IPS DF 6.9 (cell line): Measurements from ENCODE around the gene OTUD3.

Experiments used
- DNase-seq: peaks from one replicate; pipeline ENCODE4 v3.0.0-alpha.2; 2013; ENCODE audit warnings: low read depth, low spot score
- H3K27ac ChIP-seq: one replicate; pipeline ENCODE4 v1.5.1; 2013; ENCODE audit warnings: low read length, control low read depth
- H3K27me3 ChIP-seq: 2 replicates; pipeline ENCODE4 v1.6.1; 2013; ENCODE audit warnings: mild to moderate bottlenecking, low read length; ENCODE audit not compliant: control insufficient read depth, insufficient read depth
- H3K36me3 ChIP-seq: 2 replicates; pipeline ENCODE4 v1.6.1; 2013; ENCODE audit warnings: low read length; ENCODE audit not compliant: control insufficient read depth, insufficient read depth
- H3K4me1 ChIP-seq: 2 replicates; pipeline ENCODE4 v1.6.1; 2013; ENCODE audit warnings: low read length; ENCODE audit not compliant: control insufficient read depth, insufficient read depth
- H3K4me3 ChIP-seq: 2 replicates; pipeline ENCODE4 v1.5.1; 2013; ENCODE audit warnings: mild to moderate bottlenecking, low read length
- H3K9me3 ChIP-seq: 2 replicates; pipeline ENCODE4 v1.6.1; 2013; ENCODE audit warnings: low read length, inconsistent platforms; ENCODE audit not compliant: control insufficient read depth, insufficient read depth
- WGBS: extraction: QIAGEN DNeasy Blood & Tissue Kit; methylation state at CpG from one replicate; pipeline ENCODE4 v1.1.7; 2013; ENCODE audit warnings: mixed read lengths, missing lambda C conversion rate; ENCODE audit not compliant: insufficient read length, insufficient coverage; 5-methylcytosine and 5-hydroxymethylcytosine counted together

Gene OTUD3

DNA sequence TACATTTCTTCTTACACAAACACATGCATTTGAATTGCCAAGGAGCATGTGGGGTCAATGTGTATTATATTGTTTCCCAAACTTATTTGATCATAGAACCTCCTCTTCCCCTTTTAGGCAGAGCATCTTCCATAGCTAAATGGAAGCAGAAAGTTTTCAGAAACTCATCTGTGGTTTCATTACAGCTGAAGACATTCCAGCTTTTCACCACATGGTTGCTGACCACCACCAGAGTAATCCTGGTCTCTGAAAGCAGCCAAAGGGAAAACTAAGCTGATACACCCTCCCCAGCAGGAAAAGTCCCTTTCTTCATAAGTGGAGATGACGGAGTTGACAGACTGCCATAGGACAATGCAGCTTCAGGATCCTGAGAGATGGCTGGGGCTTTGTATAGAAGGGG, 30.2 kb upstream of the OTUD3 start:
- no peaks in the 10 kb centered on the region for H3K27me3 ChIP-seq
- H3K4me3 ChIP-seq = no peak overlapping the region
- no peaks in the 10 kb centered on the region for H3K36me3 ChIP-seq
- no peaks in the 10 kb centered on the region for H3K4me1 ChIP-seq
- no peaks in the 10 kb centered on the region for H3K9me3 ChIP-seq
- H3K27ac ChIP-seq = no peak overlapping the region
- no peak for DNase-seq
- WGBS = no CpG with 5 or more reads among the region's 1 CpG

DNA sequence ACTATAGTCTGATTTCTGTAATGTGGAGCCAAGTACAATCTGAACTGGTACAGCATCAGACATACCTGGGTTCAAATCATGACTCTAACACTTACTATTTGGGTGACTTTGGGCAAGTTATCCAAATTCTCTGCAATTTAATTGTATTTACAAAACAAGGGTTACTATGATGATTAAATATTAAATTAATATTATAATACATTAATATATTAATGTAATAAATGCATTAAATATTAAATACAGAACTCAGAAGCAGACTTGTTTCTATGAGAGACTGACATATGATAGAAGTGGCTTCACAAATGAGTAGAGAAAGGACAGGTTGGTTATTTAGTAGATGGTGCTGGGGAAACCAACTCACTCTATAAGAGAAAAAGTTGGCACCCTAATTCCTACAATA, 27.3 kb upstream of the OTUD3 start:
- Histone ChIP-seq H3K27me3 (no peaks in the 10 kb centered on the region), H3K9me3 (no peaks in the 10 kb centered on the region), H3K4me3 (no peak overlapping the region), H3K36me3 (no peaks in the 10 kb centered on the region), H3K4me1 (no peaks in the 10 kb centered on the region), H3K27ac (no peak overlapping the region)
- no peak for DNase-seq

DNA sequence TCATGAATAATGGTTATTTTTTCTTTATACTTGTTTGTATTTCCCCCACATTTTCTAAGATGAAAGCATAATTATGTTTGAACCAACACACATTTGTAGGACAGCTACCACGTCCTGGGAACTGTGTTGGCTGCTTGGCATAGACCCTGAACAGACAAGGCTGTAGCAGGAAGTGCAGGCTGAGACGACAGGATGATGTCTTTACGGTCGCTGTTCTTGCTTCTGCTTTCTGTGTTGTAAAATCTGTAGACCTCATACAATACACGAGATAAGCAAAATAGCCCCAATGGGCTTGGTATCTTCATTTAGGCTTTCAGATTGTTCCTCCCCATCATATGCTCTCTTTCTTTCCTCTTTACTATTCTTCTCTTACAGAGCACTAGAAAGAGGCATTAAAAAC, 23.3 kb upstream of the OTUD3 start:
- no CpG with 5 or more reads among the region's 5 CpGs for WGBS

DNA sequence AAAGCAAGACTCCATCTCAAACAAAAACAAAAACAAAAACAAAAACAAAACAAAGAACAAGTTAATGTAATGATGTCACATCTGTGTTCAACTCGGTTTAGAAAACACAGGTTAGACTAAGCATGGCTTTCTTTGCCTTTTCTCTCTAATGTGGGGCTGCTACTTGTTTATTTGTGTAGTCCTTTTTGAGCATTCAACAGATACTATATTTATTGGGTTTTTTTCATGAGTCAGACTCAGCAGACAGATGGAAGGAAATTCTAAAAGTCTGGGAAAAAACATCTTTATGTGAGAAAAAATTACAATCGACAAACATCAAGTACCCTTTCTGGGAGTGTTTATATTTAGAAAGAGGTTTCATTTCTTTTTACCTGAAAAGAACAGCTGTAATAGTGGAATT, 22.3 kb upstream of the OTUD3 start:
- H3K27ac ChIP-seq = no peak overlapping the region
- WGBS = no CpG with 5 or more reads among the region's 2 CpGs
- H3K36me3 ChIP-seq = no peaks in the 10 kb centered on the region
- no peak for DNase-seq
- H3K27me3 ChIP-seq = no peaks in the 10 kb centered on the region
- H3K4me3 ChIP-seq = no peak overlapping the region
- H3K9me3 ChIP-seq = no peaks in the 10 kb centered on the region
- no peaks in the 10 kb centered on the region for H3K4me1 ChIP-seq

More for the DNA sequence above, 23.3 kb upstream of the OTUD3 start:
- H3K4me1 ChIP-seq = no peaks in the 10 kb centered on the region
- DNase-seq = no peak
- no peak overlapping the region for H3K4me3 ChIP-seq
- H3K27me3 ChIP-seq = no peaks in the 10 kb centered on the region
- H3K9me3 ChIP-seq = no peaks in the 10 kb centered on the region
- no peak overlapping the region for H3K27ac ChIP-seq
- H3K36me3 ChIP-seq = no peaks in the 10 kb centered on the region

DNA sequence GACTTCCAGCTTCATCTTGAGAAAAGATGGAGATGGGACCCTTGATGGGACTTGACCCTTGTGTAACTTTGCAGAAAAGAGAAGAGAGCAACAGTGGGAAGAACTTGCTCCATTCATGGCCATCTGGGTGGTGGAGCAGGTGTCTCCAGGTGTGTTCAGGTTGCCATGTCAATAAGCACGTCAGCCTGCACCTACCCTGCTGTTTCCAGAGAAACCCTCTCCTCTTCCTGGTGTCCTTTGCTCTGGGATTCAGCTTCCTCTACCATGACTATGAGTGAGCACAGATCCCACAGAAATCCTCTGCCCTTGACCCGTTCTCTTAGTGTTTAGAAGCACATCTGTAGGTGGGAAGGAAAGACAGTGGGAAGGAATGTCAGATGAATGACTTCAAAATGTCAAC, 21.8 kb upstream of the OTUD3 start:
- Histone ChIP-seq H3K4me3 (no peak overlapping the region), H3K36me3 (no peaks in the 10 kb centered on the region), H3K27ac (no peak overlapping the region), H3K27me3 (no peaks in the 10 kb centered on the region), H3K4me1 (no peaks in the 10 kb centered on the region), H3K9me3 (no peaks in the 10 kb centered on the region)
- no peak for DNase-seq
- no CpG with 5 or more reads among the region's 2 CpGs for WGBS

DNA sequence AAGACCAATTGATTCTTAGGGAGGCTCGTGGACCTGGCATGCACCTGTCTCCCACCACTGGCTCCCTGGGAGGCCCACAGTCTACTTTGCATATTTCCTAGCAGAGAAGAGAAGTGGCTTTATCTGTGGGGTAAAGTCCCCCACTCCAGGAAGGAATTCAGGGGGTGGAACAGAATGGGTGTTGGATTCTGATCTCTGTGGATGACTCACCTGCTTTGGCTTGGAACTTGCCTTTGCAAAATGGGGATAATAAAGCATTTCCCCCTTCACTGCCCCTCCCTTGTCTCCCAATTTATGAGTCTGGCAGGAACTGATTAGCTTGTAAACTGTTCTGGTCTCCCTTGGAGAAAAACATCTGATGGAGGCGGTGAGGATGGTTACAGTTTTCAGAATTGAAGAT, 21.2 kb upstream of the OTUD3 start:
- H3K36me3 ChIP-seq = no peaks in the 10 kb centered on the region
- no peaks in the 10 kb centered on the region for H3K9me3 ChIP-seq
- no CpG with 5 or more reads among the region's 2 CpGs for WGBS
- no peak for DNase-seq
- H3K27me3 ChIP-seq = no peaks in the 10 kb centered on the region
- H3K4me1 ChIP-seq = no peaks in the 10 kb centered on the region
- no peak overlapping the region for H3K27ac ChIP-seq
- no peak overlapping the region for H3K4me3 ChIP-seq

DNA sequence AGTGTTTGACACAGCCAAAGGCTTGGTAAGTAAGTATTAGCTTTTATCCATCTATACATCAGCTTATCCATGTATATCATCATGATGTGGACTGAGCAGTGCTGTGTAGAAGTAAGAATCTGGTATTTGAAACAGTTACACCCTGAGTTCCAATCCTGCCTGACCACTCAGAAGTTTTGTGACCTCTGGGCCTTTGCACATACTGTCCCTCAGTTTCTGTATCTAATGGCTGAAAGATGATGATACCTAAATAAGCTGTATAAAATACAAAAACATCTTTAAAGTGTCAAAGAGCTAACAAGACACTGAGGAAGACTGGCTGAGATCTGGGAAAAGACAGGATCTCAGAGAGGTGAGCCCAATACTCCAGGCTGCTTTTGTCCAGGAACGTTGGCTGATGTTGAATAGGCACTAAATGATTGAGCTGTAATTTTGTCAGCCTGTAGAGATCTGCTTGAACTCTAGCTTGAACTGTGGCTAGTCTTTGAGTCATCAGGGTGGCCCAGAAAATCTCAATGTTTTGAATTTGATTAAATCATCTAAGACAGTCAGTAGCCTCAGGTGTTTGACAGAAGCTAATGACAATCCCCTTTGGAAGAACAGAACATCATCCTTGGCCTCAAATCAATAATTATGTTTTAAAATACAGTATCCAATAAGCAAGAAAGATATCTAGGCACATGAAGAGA, 20.2 kb upstream of the OTUD3 start:
- Histone ChIP-seq H3K27ac (no peak overlapping the region), H3K4me1 (no peaks in the 10 kb centered on the region), H3K36me3 (no peaks in the 10 kb centered on the region), H3K4me3 (no peak overlapping the region), H3K9me3 (no peaks in the 10 kb centered on the region), H3K27me3 (no peaks in the 10 kb centered on the region)
- DNase-seq = no peak
- WGBS = no CpG with 5 or more reads among the region's 1 CpG

DNA sequence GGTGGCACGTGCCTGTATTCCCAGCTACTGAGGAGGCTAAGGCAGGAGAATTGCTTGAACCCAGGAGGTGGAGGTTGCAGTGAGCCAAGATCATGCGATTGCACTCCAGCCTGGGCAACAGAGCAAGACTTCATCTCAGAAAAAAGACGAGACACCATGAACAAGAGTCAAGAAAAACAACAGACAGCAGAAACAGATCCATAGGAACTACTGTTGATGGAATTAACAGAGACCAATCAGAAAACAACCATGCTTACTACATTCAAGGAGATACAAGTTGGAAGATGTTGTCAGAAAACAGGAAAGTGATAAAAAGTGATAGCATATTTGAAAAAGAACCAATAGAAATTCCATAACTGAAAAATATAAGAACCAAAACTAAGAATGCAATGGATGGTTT, 19.3 kb upstream of the OTUD3 start:
- Histone ChIP-seq H3K36me3 (no peaks in the 10 kb centered on the region), H3K27me3 (no peaks in the 10 kb centered on the region), H3K9me3 (no peaks in the 10 kb centered on the region), H3K4me1 (no peaks in the 10 kb centered on the region), H3K27ac (no peak overlapping the region), H3K4me3 (no peak overlapping the region)
- no CpG with 5 or more reads among the region's 3 CpGs for WGBS
- no peak for DNase-seq

DNA sequence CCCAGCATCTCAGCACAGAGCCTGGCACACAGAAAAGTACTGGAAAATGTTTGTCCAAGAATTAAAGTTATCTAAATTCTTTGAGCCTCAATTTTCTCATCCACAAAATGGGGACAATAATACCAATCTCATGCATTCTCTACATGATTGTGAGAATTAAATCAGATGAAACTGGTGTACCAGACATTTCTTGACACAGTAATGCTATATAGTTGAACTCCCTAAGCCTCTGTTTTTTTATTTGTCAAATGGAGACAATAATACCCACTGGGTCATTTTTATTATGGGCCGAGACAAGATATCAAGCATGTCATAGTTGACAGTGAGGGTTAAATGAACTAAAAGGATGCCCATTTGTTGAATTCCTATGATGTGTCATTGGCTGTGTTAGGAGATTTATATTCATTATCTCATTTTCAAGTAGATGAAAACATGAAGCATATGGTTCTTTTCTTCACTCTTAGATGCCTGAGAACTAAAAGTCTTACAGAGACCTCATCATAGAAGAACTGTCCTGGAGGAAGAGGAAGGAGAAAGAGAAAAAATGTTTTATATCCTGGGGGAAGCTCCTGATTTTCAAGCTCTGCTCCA, 17.5 kb upstream of the OTUD3 start:
- Histone ChIP-seq H3K4me3 (no peak overlapping the region), H3K27me3 (no peaks in the 10 kb centered on the region), H3K27ac (no peak overlapping the region), H3K36me3 (no peaks in the 10 kb centered on the region), H3K9me3 (no peaks in the 10 kb centered on the region), H3K4me1 (no peaks in the 10 kb centered on the region)
- DNase-seq = no peak
- WGBS = no CpG with 5 or more reads among the region's 1 CpG

DNA sequence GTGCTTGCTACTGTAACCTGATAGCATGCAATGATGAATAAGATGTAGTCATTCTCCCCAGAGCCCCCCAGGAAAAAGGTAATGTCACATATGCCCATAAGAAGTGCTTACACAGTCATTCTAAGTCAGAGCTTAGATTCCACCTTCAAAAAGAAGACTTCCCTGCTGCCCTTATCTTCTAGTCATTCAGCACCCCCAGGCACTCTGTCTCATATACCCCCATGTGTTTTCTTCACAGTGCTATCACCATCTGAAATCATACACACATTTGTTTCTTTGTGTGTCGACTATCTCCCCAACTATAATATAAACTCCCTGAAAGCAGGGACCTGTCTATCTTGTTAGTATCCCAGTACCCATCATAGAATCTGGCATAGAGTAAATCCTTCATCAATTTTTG, 16.2 kb upstream of the OTUD3 start:
- no peak for DNase-seq
- no CpG with 5 or more reads among the region's 1 CpG for WGBS
- H3K27me3 ChIP-seq = no peaks in the 10 kb centered on the region
- no peaks in the 10 kb centered on the region for H3K36me3 ChIP-seq
- H3K27ac ChIP-seq = no peak overlapping the region
- no peaks in the 10 kb centered on the region for H3K4me1 ChIP-seq
- H3K4me3 ChIP-seq = no peak overlapping the region
- H3K9me3 ChIP-seq = no peaks in the 10 kb centered on the region

DNA sequence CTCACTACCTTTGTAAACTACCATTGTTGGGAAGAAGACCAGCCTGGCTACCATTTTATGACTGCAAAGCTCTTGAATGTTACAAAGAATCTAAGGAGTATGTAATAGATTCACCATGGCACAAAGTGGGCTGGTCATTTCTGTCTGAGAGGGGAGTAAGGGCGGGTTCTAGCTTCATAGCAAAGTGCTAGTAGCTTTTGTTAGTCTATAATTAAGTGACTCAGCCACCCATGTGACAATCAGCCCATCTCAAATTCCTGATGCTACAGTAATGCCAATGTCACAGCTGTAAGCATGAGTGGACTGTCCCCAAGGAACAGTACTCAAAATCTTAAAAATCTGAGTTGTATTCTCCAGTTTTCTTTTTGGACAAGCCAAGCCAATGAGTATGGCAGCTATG, 15.4 kb upstream of the OTUD3 start:
- no CpG with 5 or more reads among the region's 1 CpG for WGBS
- H3K9me3 ChIP-seq = no peaks in the 10 kb centered on the region
- no peaks in the 10 kb centered on the region for H3K27me3 ChIP-seq
- no peak overlapping the region for H3K27ac ChIP-seq
- H3K4me3 ChIP-seq = no peak overlapping the region
- DNase-seq = no peak
- no peaks in the 10 kb centered on the region for H3K4me1 ChIP-seq
- H3K36me3 ChIP-seq = no peaks in the 10 kb centered on the region
